A549 (cell line): ENCODE results near the gene TTLL9. TPM values are rescaled to one million over a fixed set of nuclear protein-coding genes. Genes with fewer than 3 reads are reported as not detected.

Source experiments
- ATAC-seq, 2 experiments: fragments of 200-7000 bp in 1 of 2; fragments of >200 bp in 1 of 2; cut with Nextera tagmentation in 1 of 2; cut with Tn5 transposase in 1 of 2; 3 replicates each; pipeline versions ENCODE4 v1.8.0 to v1.9.1; 2018 to 2020; ENCODE audit warnings: mild to moderate bottlenecking in 1 of 2, moderate library complexity in 1 of 2
- CTCF ChIA-PET: fragments of 300-600 bp; sonication (Branson Sonifier 250); formaldehyde crosslinking; extraction: SDS; loops from one replicate; lab custom pipeline; 2021; ENCODE audit warnings: antibody characterized with exemption, inconsistent platforms; lab: Yijun Ruan, JAX
- POLR2A ChIA-PET: fragments of 350-600 bp; formaldehyde crosslinking; extraction: SDS; loops from one replicate; lab custom pipeline; 2021; ENCODE audit warnings: antibody characterized with exemption, inconsistent platforms; lab: Yijun Ruan, JAX
- DNase-seq, 2 experiments: peaks; one replicate each; pipeline versions ENCODE4 v3.0.0 to v3.0.0-alpha.2; 2011 to 2016; ENCODE audit warnings: low read depth in 1 of 2, low spot score in 1 of 2
- FAIRE-seq: peaks from 2 replicates; lab custom pipeline; 2011; peaks lifted over from hg19 to GRCh38; lab: Jason Lieb, UNC
- H3K27ac ChIP-seq, 2 experiments: fragments of >200 bp; sonication (Bioruptor Twin); formaldehyde crosslinking; 3 replicates each; pipeline ENCODE4 v1.5.1; 2016 to 2017
- H3K4me1 ChIP-seq: fragments of >200 bp; sonication (Bioruptor Twin); formaldehyde crosslinking; 3 replicates; pipeline ENCODE4 v1.6.1; 2016
- H3K4me2 ChIP-seq: fragments of >200 bp; sonication (Bioruptor Twin); formaldehyde crosslinking; 3 replicates; pipeline ENCODE4 v1.6.1; 2016
- H3K4me3 ChIP-seq: fragments of >200 bp; sonication (Bioruptor Twin); formaldehyde crosslinking; 3 replicates; pipeline ENCODE4 v1.5.1; 2016
- H3K9me3 ChIP-seq: fragments of >200 bp; sonication (Bioruptor Twin); formaldehyde crosslinking; 3 replicates; pipeline ENCODE4 v1.6.1; 2016
- BCL3 ChIP-seq: fragments of >200 bp; sonication (Bioruptor Twin); formaldehyde crosslinking; IDR thresholded peaks from 3 replicates; pipeline ENCODE4 v1.6.1; 2016
- BHLHE40 ChIP-seq: IDR thresholded peaks from 2 replicates; pipeline ENCODE4 v1.6.1; 2012; ENCODE audit warnings: low read depth, low read length, inconsistent platforms
- CBX8 ChIP-seq: fragments of 200-600 bp; sonication (generic); IDR thresholded peaks from 2 replicates; pipeline ENCODE4 v1.6.1; 2016
- CEBPB ChIP-seq, 2 experiments: fragments of >200 bp in 1 of 2; sonication (Bioruptor Twin) in 1 of 2; formaldehyde crosslinking in 1 of 2; IDR thresholded peaks; 2 replicates each; pipeline ENCODE4 v1.6.1; 2012 to 2016
- CTCF ChIP-seq: fragments of >200 bp; sonication (Bioruptor Twin); formaldehyde crosslinking; IDR thresholded peaks from 3 replicates; pipeline ENCODE4 v1.5.1; 2016
- EHF ChIP-seq: fragments of 250-450 bp; sonication (Bioruptor Pico); IDR thresholded peaks from 2 replicates; pipeline ENCODE4 v1.5.0; 2020; ENCODE audit warnings: mild to moderate bottlenecking
- FOSL2 ChIP-seq, 2 experiments: fragments of 450-650 bp in 1 of 2; fragments of >200 bp in 1 of 2; sonication (Bioruptor Twin) in 1 of 2; formaldehyde crosslinking; IDR thresholded peaks; 2 replicates each; pipeline versions ENCODE4 v1.5.0 to v1.6.1; 2016 to 2020; ENCODE audit warnings: mild to moderate bottlenecking in 1 of 2, moderate library complexity in 1 of 2
- HDAC2 ChIP-seq: fragments of 200-600 bp; sonication (generic); IDR thresholded peaks from 2 replicates; pipeline ENCODE4 v1.6.1; 2016
- HEYL ChIP-seq: fragments of 250-450 bp; sonication (Bioruptor Pico); IDR thresholded peaks from 2 replicates; pipeline ENCODE4 v1.8.0; 2021; ENCODE audit warnings: mild to moderate bottlenecking, moderate library complexity
- HMGXB4 ChIP-seq: fragments of 250-450 bp; sonication (Bioruptor Pico); IDR thresholded peaks from 2 replicates; pipeline ENCODE4 v1.5.0; 2021; ENCODE audit warnings: mild to moderate bottlenecking, moderate library complexity, borderline replicate concordance
- HOXB13 ChIP-seq: fragments of 250-450 bp; sonication (Bioruptor Pico); IDR thresholded peaks from 2 replicates; pipeline ENCODE4 v1.5.0; 2020; ENCODE audit warnings: low read depth, mild to moderate bottlenecking, moderate library complexity
- HOXB5 ChIP-seq: fragments of 250-450 bp; sonication (Bioruptor Pico); IDR thresholded peaks from 2 replicates; pipeline ENCODE4 v1.5.0; 2020; ENCODE audit warnings: mild to moderate bottlenecking, moderate library complexity
- JUNB ChIP-seq: fragments of >200 bp; sonication (Bioruptor Twin); formaldehyde crosslinking; IDR thresholded peaks from 2 replicates; pipeline ENCODE4 v1.6.1; 2016
- KDM5A ChIP-seq: fragments of 200-600 bp; sonication (generic); IDR thresholded peaks from 2 replicates; pipeline ENCODE4 v1.6.1; 2016; ENCODE audit warnings: antibody characterized with exemption, mild to moderate bottlenecking
- MAX ChIP-seq: IDR thresholded peaks from 2 replicates; pipeline ENCODE4 v1.6.1; 2012
- MAZ ChIP-seq: fragments of 150-350 bp; IDR thresholded peaks from 2 replicates; pipeline ENCODE4 v1.6.1; 2014; ENCODE audit warnings: antibody characterized with exemption, low read depth, low read length, borderline replicate concordance
- NFE2L2 ChIP-seq: fragments of 150-350 bp; conservative IDR thresholded peaks from 2 replicates; pipeline ENCODE4 v1.6.1; 2014; ENCODE audit warnings: low read length
- NPAS2 ChIP-seq: fragments of 250-450 bp; sonication (Bioruptor Pico); IDR thresholded peaks from 2 replicates; pipeline ENCODE4 v1.8.0; 2022; ENCODE audit warnings: mild to moderate bottlenecking, moderate library complexity, borderline replicate concordance
- PHF8 ChIP-seq: fragments of 200-600 bp; sonication (generic); IDR thresholded peaks from 2 replicates; pipeline ENCODE4 v1.6.1; 2016; ENCODE audit warnings: low read depth, mild to moderate bottlenecking, antibody characterized with exemption, moderate library complexity, borderline replicate concordance
- REST ChIP-seq: fragments of 200-600 bp; sonication (generic); IDR thresholded peaks from 2 replicates; pipeline ENCODE4 v1.6.1; 2016; ENCODE audit warnings: antibody characterized with exemption, mild to moderate bottlenecking, moderate library complexity
- RFX5 ChIP-seq: fragments of 450-650 bp; IDR thresholded peaks from 2 replicates; pipeline ENCODE4 v1.7.1; 2014; ENCODE audit warnings: antibody characterized with exemption, mild to moderate bottlenecking, moderate library complexity
- ZFP36 ChIP-seq: fragments of 450-650 bp; IDR thresholded peaks from 2 replicates; pipeline ENCODE4 v1.6.1; 2014; ENCODE audit warnings: borderline replicate concordance; ENCODE audit not compliant: partially characterized antibody
- ZSCAN20 ChIP-seq: fragments of 250-450 bp; sonication (Bioruptor Pico); IDR thresholded peaks from 2 replicates; pipeline ENCODE4 v1.8.0; 2022; ENCODE audit warnings: mild to moderate bottlenecking, moderate library complexity
- WGBS: methylation state at CpG from one replicate; pipeline ENCODE4 v1.1.6; 2017; ENCODE audit errors: missing lambda C conversion rate; 5-methylcytosine and 5-hydroxymethylcytosine counted together
- polyA plus RNA-seq, 4 experiments: library from polyadenylated mRNA; depleted of rRNA in 3 of 4; stranded (reverse); fragments of >200 nt; fragmentation: RNase III in 1 of 4; extraction: RNeasy Plus Mini Kit Qiagen cat#74134 plus additional on column Dnase treatment in 1 of 4; gene quantifications; 2 replicates in 3 of 4; 3 replicates in 1 of 4; pipeline ENCODE4 v1.2.3, GENCODE V29; 2011 to 2017
- TF ChIP-seq, protein P1 (sequence below): IDR thresholded peaks from 2 replicates; pipeline ENCODE4 v1.6.1; 2012; ENCODE audit warnings: low read depth, borderline replicate concordance

TTLL9 gene
- polyA plus RNA-seq, 2 of the 4 experiments (the other 2 are of a cell fraction): 0.06 to 0.15 TPM

GRCh38 chr20:31972471-31973021 lies 102.1 kb downstream of the TTLL9 start:
- Histone ChIP-seq H3K9me3 (no peaks in the 10 kb centered on the region), H3K4me3 (no peak overlapping the region), H3K4me1 (peaks cover 6% of the 10 kb centered on the region; the same call in 2 of the 3 replicates), H3K27ac (no peak overlapping the region), H3K4me2 (no peak overlapping the region)
- CTCF ChIA-PET: interaction anchor here (0.6 to 2.3 kb wide), 7 partner anchors 16 to 150 kb away, joined by 3 to 7 read pairs (median 4); partner anchors contain the start of gene PDRG1
- TF ChIP-seq CEBPB (IDR thresholded peaks at IDR 0.05): no peak
- ATAC-seq: peak in 1 of 2 experiments; percentile 56; a peak in 3 of 6 replicates
- 0% methylated on average over 4 of the region's 4 CpGs for WGBS
- POLR2A ChIA-PET: no interaction called here
- FAIRE-seq: no peak
- DNase-seq: peak in 1 of 2 experiments; percentile 25

DNA sequence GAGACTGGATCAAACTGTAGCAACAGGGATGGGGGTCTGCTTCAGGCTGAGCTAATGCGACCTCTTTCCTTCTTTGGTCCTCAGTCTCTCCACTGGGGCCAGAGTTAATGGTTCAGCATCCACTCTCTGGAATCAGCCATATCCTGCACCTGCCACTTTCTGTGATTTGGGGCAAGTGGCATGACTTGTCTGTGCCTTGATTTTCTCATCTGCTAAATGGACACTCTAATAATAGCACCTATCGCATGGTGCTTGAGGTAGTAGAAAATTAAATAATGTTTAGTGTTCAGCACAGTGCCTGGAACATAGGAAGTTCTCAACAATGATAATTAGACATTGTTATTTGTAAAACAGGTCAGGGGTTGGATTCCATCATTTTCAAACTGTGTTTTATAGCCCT lies 103.9 kb downstream of the TTLL9 start:
- ATAC-seq (no peak), DNase-seq (no peak), FAIRE-seq (no peak)
- TF ChIP-seq CBX8: no peak
- no peak for TF ChIP-seq BHLHE40
- no peak for TF ChIP-seq MAX
- TF ChIP-seq EHF (CRISPR knock-in tag): no peak
- TF ChIP-seq JUNB: no peak
- no peak for TF ChIP-seq NFE2L2
- TF ChIP-seq, protein P1, sequence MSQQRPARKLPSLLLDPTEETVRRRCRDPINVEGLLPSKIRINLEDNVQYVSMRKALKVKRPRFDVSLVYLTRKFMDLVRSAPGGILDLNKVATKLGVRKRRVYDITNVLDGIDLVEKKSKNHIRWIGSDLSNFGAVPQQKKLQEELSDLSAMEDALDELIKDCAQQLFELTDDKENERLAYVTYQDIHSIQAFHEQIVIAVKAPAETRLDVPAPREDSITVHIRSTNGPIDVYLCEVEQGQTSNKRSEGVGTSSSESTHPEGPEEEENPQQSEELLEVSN: no peak
- TF ChIP-seq REST: no peak
- no peak for TF ChIP-seq RFX5
- TF ChIP-seq PHF8: no peak
- no peak for TF ChIP-seq HOXB13 (CRISPR knock-in tag)
- no peak for TF ChIP-seq NPAS2 (CRISPR knock-in tag)
- TF ChIP-seq HOXB5: no peak
- no peak overlapping the region for H3K27ac ChIP-seq
- POLR2A ChIA-PET: no interaction called here
- WGBS: 81% methylated on average over 2 of the region's 2 CpGs
- H3K9me3 ChIP-seq: no peaks in the 10 kb centered on the region
- CTCF ChIA-PET: no interaction called here
- H3K4me3 ChIP-seq: no peak overlapping the region
- no peaks in the 10 kb centered on the region for H3K4me1 ChIP-seq
- no peak overlapping the region for H3K4me2 ChIP-seq

- 65% methylated on average over 10 of the region's 10 CpGs for WGBS
- Histone ChIP-seq H3K4me1 (peaks cover 2% of the 10 kb centered on the region; the same call in 1 of the 3 replicates), H3K27ac (no peak overlapping the region), H3K9me3 (no peaks in the 10 kb centered on the region), H3K4me2 (no peak overlapping the region), H3K4me3 (no peak overlapping the region)
- no peak for FAIRE-seq
- DNase-seq: no peak
- no peak for ATAC-seq
- ChIA-PET POLR2A (no interaction called here), CTCF (interaction anchor here (1.7 kb wide), 1 partner anchor 56 kb away, joined by 7 read pairs; no protein-coding TSS in a partner anchor)
- TF ChIP-seq ZSCAN20 (CRISPR knock-in tag) (no peak), MAZ (no peak), HOXB5 (no peak), FOSL2 (IDR thresholded peaks at IDR 0.05) (no peak), FOSL2 (CRISPR knock-in tag; IDR thresholded peaks at IDR 0.05) (no peak), KDM5A (no peak), RFX5 (no peak), HEYL (no peak), CTCF (no peak), HDAC2 (no peak), HMGXB4 (CRISPR knock-in tag) (no peak), BCL3 (no peak), ZFP36 (no peak), PHF8 (no peak)
Measured at GRCh38 chr20:31974951-31975487, 104.6 kb downstream of the TTLL9 start.
